ENCODE results near the gene ING2.

ING2 gene

GRCh38 chr4:183506389-183506735 lies 1.5 kb downstream of the ING2 start:
- no peak for ATAC-seq
- TF ChIP-seq TSHZ2 (CRISPR knock-in tag; IDR thresholded peaks at IDR 0.05) (no peak), ZFP3 (CRISPR knock-in tag; IDR thresholded peaks at IDR 0.05) (no peak), ISL1 (CRISPR knock-in tag; IDR thresholded peaks at IDR 0.05) (no peak), TCF4 (CRISPR knock-in tag; IDR thresholded peaks at IDR 0.05; ENCODE audit: borderline replicate concordance) (no peak), ZNF70 (CRISPR knock-in tag; IDR thresholded peaks at IDR 0.05) (no peak), ZNF565 (CRISPR knock-in tag; conservative IDR thresholded peaks at IDR 0.05; ENCODE audit: low read depth) (no peak), ZFP30 (CRISPR knock-in tag; IDR thresholded peaks at IDR 0.05) (no peak), CREB5 (CRISPR knock-in tag; IDR thresholded peaks at IDR 0.05; ENCODE audit: low read depth) (no peak)
- TF ChIP-seq, protein P1, sequence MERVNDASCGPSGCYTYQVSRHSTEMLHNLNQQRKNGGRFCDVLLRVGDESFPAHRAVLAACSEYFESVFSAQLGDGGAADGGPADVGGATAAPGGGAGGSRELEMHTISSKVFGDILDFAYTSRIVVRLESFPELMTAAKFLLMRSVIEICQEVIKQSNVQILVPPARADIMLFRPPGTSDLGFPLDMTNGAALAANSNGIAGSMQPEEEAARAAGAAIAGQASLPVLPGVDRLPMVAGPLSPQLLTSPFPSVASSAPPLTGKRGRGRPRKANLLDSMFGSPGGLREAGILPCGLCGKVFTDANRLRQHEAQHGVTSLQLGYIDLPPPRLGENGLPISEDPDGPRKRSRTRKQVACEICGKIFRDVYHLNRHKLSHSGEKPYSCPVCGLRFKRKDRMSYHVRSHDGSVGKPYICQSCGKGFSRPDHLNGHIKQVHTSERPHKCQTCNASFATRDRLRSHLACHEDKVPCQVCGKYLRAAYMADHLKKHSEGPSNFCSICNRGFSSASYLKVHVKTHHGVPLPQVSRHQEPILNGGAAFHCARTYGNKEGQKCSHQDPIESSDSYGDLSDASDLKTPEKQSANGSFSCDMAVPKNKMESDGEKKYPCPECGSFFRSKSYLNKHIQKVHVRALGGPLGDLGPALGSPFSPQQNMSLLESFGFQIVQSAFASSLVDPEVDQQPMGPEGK (CRISPR knock-in tag; IDR thresholded peaks at IDR 0.05; ENCODE audit: borderline replicate concordance): no peak

DNA sequence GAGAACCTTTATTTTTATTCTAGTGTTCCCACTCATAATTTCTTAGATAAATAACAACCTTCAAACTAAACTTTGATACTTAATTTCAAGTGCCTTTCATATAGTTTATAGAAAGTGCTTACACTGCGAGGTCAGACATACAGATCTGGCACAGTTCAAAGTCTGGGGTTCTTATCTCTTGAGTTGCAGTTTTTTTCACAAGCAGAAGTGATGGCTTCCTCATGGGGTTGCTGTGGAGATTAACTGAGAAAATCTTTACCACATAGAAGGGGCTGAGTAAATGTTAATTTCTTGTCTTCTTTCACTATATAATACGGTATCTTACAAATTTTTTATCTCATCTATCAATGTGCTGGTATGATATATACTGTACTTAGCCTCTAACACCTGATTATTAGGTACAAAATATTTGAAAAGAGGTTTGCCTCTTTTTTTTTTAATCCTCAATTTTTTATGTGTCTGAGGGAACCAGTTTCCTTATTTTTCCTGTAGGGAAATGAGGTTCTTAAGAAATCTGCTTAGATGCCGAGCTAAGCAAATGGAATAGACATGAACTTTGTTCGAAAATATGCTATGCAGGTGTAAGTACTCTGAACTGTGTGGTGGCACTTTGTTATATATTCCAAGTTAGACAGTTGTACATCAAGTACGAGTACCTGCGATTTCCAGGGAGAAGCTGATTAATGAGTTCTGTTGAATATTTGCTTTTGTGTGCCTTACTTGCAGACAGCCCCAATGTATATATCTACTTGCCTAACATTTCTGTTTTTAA lies 3.3 kb downstream of the ING2 start:
- ATAC-seq: no peak
- no peak for TF ChIP-seq PPARA (CRISPR knock-in tag; IDR thresholded peaks at IDR 0.05; ENCODE audit: borderline replicate concordance)
- TF ChIP-seq ZC3H10 (CRISPR knock-in tag; IDR thresholded peaks at IDR 0.05): no peak
- no peak for TF ChIP-seq ISL1 (CRISPR knock-in tag; IDR thresholded peaks at IDR 0.05)
- TF ChIP-seq ZNF8 (CRISPR knock-in tag; IDR thresholded peaks at IDR 0.05): no peak
- no peak for TF ChIP-seq SNAI2 (CRISPR knock-in tag; IDR thresholded peaks at IDR 0.05)
- TF ChIP-seq TCF4 (CRISPR knock-in tag; IDR thresholded peaks at IDR 0.05; ENCODE audit: borderline replicate concordance): no peak
- TF ChIP-seq TSHZ2 (CRISPR knock-in tag; IDR thresholded peaks at IDR 0.05): no peak
- no peak for TF ChIP-seq ZFP3 (CRISPR knock-in tag; IDR thresholded peaks at IDR 0.05)
- no peak for TF ChIP-seq RARB (CRISPR knock-in tag; IDR thresholded peaks at IDR 0.05)
- no peak for TF ChIP-seq CREB5 (CRISPR knock-in tag; IDR thresholded peaks at IDR 0.05; ENCODE audit: low read depth)
- no peak for TF ChIP-seq OSR1 (CRISPR knock-in tag; IDR thresholded peaks at IDR 0.05)

- ATAC-seq: no peak
- TF ChIP-seq ZFP30 (CRISPR knock-in tag; IDR thresholded peaks at IDR 0.05): no peak
- TF ChIP-seq CSRNP3 (CRISPR knock-in tag; IDR thresholded peaks at IDR 0.05): no peak
- no peak for TF ChIP-seq GLIS3 (CRISPR knock-in tag; IDR thresholded peaks at IDR 0.05)
Observed at GRCh38 chr4:183508697-183509335, 4.0 kb downstream of the ING2 start.

Measured in SK-N-SH treated with all-trans-retinoic acid at 6 μM for 48 hours (cell line).